Suprapubic skin (tissue), 4 donors: ENCODE measurements around the gene FAM186B. TPM values are rescaled to one million over a fixed set of nuclear protein-coding genes. Genes with fewer than 3 reads are reported as not detected.

Experiments
- DNase-seq, 2 donors: peaks; one replicate each; pipeline ENCODE4 v3.0.0-alpha.2; 2019; ENCODE audit warnings: low spot score in 2 of 2
- H3K27ac ChIP-seq: fragments of 200-600 bp; sonication (generic); one replicate; pipeline ENCODE4 v1.5.1; 2019
- H3K27me3 ChIP-seq: fragments of 200-600 bp; sonication (generic); one replicate; pipeline ENCODE4 v1.5.1; 2019
- H3K36me3 ChIP-seq: fragments of 200-600 bp; sonication (generic); one replicate; pipeline ENCODE4 v1.5.1; 2019
- H3K4me1 ChIP-seq: fragments of 200-600 bp; sonication (generic); one replicate; pipeline ENCODE4 v1.5.1; 2019
- H3K4me3 ChIP-seq: fragments of 200-600 bp; sonication (generic); one replicate; pipeline ENCODE4 v1.5.1; 2019; ENCODE audit warnings: mild to moderate bottlenecking
- H3K9me3 ChIP-seq: fragments of 200-600 bp; sonication (generic); one replicate; pipeline ENCODE4 v1.5.1; 2019
- EP300 ChIP-seq: sonication (generic); formaldehyde crosslinking; IDR thresholded peaks from one replicate; pipeline ENCODE4 v1.6.1; 2017; ENCODE audit warnings: antibody characterized with exemption
- POLR2A ChIP-seq, 2 donors: fragments of 450-650 bp; IDR thresholded peaks; one replicate each; pipeline ENCODE4 v1.6.1; 2017; ENCODE audit warnings: antibody characterized with exemption in 2 of 2, mild to moderate bottlenecking in 2 of 2, moderate library complexity in 2 of 2
- POLR2AphosphoS5 ChIP-seq, 3 donors: sonication (generic); formaldehyde crosslinking; IDR thresholded peaks; one replicate each; pipeline ENCODE4 v1.6.1; 2017; ENCODE audit warnings: antibody characterized with exemption in 3 of 3
- WGBS: methylation state at CpG from one replicate; pipeline ENCODE4 v1.1.5; 2018; 5-methylcytosine and 5-hydroxymethylcytosine counted together
- total RNA-seq, 4 donors: library from RNA; depleted of rRNA; stranded (reverse); fragments of >200 nt; gene quantifications; one replicate each; pipeline ENCODE4 v1.1.0, GENCODE V29; 2016
- TF ChIP-seq, protein P1 (sequence below), 2 donors: fragments of 200-600 bp in 1 of 2; fragments of 450-650 bp in 1 of 2; sonication (generic) in 1 of 2; IDR thresholded peaks; one replicate each; pipeline ENCODE4 v1.5.1; 2016 to 2019; ENCODE audit warnings: antibody characterized with exemption in 2 of 2, mild to moderate bottlenecking in 1 of 2, moderate library complexity in 1 of 2

FAM186B gene
- total RNA-seq, 4 donors from 2014 or later = 0.44 to 1.9 (median 1.1) TPM; not detected in 1

GRCh38 chr12:49641748-49642369 is 36.4 kb upstream of the FAM186B start:
- peaks cover 45% of the 10 kb centered on the region for H3K36me3 ChIP-seq
- 87% methylated on average over 17 of the region's 17 CpGs for WGBS
- TF ChIP-seq, protein P1, sequence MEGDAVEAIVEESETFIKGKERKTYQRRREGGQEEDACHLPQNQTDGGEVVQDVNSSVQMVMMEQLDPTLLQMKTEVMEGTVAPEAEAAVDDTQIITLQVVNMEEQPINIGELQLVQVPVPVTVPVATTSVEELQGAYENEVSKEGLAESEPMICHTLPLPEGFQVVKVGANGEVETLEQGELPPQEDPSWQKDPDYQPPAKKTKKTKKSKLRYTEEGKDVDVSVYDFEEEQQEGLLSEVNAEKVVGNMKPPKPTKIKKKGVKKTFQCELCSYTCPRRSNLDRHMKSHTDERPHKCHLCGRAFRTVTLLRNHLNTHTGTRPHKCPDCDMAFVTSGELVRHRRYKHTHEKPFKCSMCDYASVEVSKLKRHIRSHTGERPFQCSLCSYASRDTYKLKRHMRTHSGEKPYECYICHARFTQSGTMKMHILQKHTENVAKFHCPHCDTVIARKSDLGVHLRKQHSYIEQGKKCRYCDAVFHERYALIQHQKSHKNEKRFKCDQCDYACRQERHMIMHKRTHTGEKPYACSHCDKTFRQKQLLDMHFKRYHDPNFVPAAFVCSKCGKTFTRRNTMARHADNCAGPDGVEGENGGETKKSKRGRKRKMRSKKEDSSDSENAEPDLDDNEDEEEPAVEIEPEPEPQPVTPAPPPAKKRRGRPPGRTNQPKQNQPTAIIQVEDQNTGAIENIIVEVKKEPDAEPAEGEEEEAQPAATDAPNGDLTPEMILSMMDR (IDR thresholded peaks at IDR 0.05) = no peak
- TF ChIP-seq EP300 (no peak), POLR2AphosphoS5 (IDR thresholded peaks at IDR 0.05) (no peak), POLR2A (IDR thresholded peaks at IDR 0.05) (no peak)
- peak overlapping the region; percentile 30 for H3K27ac ChIP-seq
- H3K9me3 ChIP-seq = no peaks in the 10 kb centered on the region
- DNase-seq = no peak
- H3K4me3 ChIP-seq = no peak overlapping the region
- no peaks in the 10 kb centered on the region for H3K27me3 ChIP-seq
- H3K4me1 ChIP-seq = peaks cover 12% of the 10 kb centered on the region

GRCh38 chr12:49636979-49637755 is 31.7 kb upstream of the FAM186B start:
- no peaks in the 10 kb centered on the region for H3K9me3 ChIP-seq
- H3K27me3 ChIP-seq = no peaks in the 10 kb centered on the region
- peaks cover 6% of the 10 kb centered on the region for H3K4me1 ChIP-seq
- H3K4me3 ChIP-seq = no peak overlapping the region
- DNase-seq = peak in 1 of 2 donors; percentile 55
- peaks cover 42% of the 10 kb centered on the region for H3K36me3 ChIP-seq
- no peak for TF ChIP-seq EP300
- TF ChIP-seq, protein P1 (IDR thresholded peaks at IDR 0.05) = peak; percentile 55 to 61
- WGBS = 43% methylated on average over 9 of the region's 9 CpGs
- H3K27ac ChIP-seq = no peak overlapping the region

- H3K27me3 ChIP-seq = no peaks in the 10 kb centered on the region
- H3K36me3 ChIP-seq = peaks cover 42% of the 10 kb centered on the region
- DNase-seq = peak in 1 of 2 donors; percentile 50
- H3K4me3 ChIP-seq = no peak overlapping the region
- 75% methylated on average over 13 of the region's 13 CpGs for WGBS
- peaks cover 6% of the 10 kb centered on the region for H3K4me1 ChIP-seq
- no peak overlapping the region for H3K27ac ChIP-seq
- no peaks in the 10 kb centered on the region for H3K9me3 ChIP-seq
- TF ChIP-seq POLR2A (IDR thresholded peaks at IDR 0.05) (no peak), EP300 (no peak), POLR2AphosphoS5 (IDR thresholded peaks at IDR 0.05) (no peak)
- TF ChIP-seq, protein P1 (IDR thresholded peaks at IDR 0.05) = no peak
Measured at GRCh38 chr12:49636574-49636973, 31.1 kb upstream of the FAM186B start.

DNA sequence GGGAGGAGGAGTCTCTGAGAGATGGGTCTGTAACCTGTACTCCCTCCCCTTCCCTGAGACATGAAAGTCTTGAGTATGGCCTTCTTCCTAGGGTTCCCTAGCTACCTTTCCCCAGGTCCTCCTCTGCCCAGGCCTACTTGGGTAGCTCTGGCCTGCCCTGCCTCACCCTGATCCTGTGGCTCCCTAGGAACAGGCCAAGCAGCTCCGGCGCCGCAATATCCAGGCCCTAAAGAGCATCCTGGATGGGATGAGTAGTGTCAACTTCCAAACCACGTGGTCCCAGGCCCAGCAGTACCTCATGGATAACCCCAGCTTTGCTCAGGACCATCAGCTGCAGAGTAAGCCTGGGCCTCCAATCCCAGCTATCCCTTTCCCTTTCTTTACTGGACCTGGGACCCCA is 30.2 kb upstream of the FAM186B start:
- Histone ChIP-seq H3K27me3 (no peaks in the 10 kb centered on the region), H3K36me3 (peaks cover 41% of the 10 kb centered on the region), H3K4me3 (no peak overlapping the region), H3K4me1 (peaks cover 6% of the 10 kb centered on the region), H3K27ac (no peak overlapping the region), H3K9me3 (no peaks in the 10 kb centered on the region)
- 92% methylated on average over 4 of the region's 4 CpGs for WGBS
- DNase-seq = peak in 1 of 2 donors; percentile 35
- TF ChIP-seq POLR2AphosphoS5 (IDR thresholded peaks at IDR 0.05) (no peak), EP300 (no peak), POLR2A (IDR thresholded peaks at IDR 0.05) (no peak)
- TF ChIP-seq, protein P1 (IDR thresholded peaks at IDR 0.05) = no peak

DNA sequence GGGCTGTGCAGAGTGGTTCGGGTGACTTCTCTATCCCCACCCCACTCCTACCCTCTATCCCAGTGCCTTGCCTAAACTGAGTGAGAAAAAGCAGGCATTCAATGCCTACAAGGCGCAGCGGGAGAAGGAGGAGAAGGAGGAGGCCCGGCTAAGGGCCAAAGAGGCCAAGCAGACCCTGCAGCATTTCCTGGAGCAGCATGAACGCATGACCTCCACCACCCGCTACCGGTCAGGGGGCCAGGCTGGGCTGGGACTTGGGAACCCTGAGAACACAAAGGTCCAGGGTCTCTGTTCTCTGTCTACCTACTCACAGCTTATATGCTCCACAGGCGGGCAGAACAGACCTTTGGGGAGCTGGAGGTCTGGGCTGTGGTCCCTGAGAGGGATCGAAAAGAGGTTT is 29.6 kb upstream of the FAM186B start:
- DNase-seq = peak in 1 of 2 donors; percentile 44
- TF ChIP-seq, protein P1 (IDR thresholded peaks at IDR 0.05) = no peak
- no peak for TF ChIP-seq POLR2A (IDR thresholded peaks at IDR 0.05)
- TF ChIP-seq EP300 = no peak
- TF ChIP-seq POLR2AphosphoS5 (IDR thresholded peaks at IDR 0.05) = no peak
- WGBS = 89% methylated on average over 9 of the region's 9 CpGs
- H3K4me3 ChIP-seq = no peak overlapping the region
- peaks cover 6% of the 10 kb centered on the region for H3K4me1 ChIP-seq
- H3K9me3 ChIP-seq = no peaks in the 10 kb centered on the region
- no peak overlapping the region for H3K27ac ChIP-seq
- H3K27me3 ChIP-seq = no peaks in the 10 kb centered on the region
- H3K36me3 ChIP-seq = peaks cover 40% of the 10 kb centered on the region
